ENCODE data around the gene PEX13.
A peak's percentile ranks its signal among the peaks of the same experiment; 100 is the strongest.

The PEX13 gene

DNA sequence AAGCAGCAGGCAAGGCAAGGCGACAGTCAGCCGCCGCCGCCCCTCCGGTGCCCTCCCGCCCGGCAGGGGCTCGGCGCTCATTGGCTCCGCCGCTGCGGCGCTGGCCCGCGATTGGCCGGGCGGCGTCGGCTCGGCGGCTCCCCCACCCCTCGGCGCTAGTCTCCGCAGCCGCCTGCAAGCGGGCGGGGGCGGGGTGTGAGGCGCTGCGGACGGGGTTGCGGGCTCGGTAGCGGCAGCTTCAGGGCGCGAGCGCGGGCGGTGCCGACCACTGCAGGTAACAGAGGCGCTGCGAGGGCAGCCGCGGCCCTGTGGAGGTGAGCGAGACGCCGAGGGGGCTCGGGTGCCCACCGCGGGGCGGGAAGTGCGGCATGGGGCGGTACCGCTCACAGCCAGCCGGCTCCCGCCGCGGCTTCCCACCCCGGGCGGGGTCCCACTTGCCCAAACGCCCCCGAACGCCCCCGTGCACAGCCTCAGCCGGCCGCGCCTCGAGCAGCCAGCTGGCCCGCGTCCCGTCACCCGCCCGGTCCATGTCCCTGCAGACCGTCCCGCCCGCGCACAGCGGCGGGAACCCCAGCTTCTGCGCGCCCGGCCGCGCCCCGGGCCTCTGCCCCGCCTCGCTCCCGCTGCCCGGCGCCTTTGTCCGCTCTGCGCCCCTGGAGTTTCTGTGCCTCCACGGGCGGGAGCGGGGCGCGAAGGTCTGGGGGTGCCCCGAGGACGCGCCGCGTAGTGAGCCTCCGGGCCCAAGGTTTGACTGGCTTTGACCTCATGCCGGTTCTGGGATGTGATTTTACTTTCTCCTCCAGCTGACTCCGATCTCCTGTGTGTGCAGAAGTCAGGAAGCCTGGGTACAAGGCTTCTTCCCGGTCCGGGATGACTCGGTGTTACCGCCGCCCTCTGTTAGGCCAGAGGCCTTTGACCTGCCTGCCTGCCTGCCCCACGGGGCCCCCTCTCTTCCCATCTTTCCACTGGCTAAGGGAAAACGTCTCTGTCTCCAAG lies 48.5 kb downstream of the PEX13 start, which contains the start of gene SANBR:
Gene SANBR (plus strand): TSS at position 158 of the 996 bp plus-strand sequence. CDS start 4,480 bp downstream, outside the sequence.
- H3K9me3 Mint-ChIP-seq, result no peaks in the 10 kb centered on the region
- no peaks in the 10 kb centered on the region for H3K27me3 Mint-ChIP-seq
- H3K4me1 Mint-ChIP-seq, result peaks cover 2 to 11% of the 10 kb centered on the region in 2 donors
- peak within 1 kb of the TSS; percentile 89 to 90 for H3K4me3 Mint-ChIP-seq
- peak; percentile 98 to 99 for ATAC-seq (replicated peaks)
- peaks cover 0 to 5% of the 10 kb centered on the region in 2 donors for H3K36me3 Mint-ChIP-seq
- DNase-seq, result peak; percentile 76
- peak within 1 kb of the TSS; percentile 88 for H3K27ac Mint-ChIP-seq

DNA sequence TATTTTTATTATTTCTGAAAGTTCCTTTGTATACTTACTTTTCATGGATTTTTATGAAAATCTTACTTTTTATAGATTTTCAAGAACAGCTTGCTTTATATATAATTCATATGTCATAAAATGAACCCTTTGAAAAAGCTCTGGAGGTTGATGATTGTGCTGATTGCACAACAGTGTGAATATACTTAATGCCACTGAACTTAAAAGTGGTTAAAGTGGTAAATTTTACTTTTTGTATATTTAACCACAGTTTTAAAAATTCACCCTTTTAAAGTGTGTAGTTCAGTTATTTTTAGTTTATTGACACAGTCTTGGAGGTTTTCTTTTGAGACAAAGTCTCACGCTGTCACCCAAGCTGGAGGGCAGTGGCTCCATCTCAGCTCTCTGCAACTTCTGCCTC lies 56.6 kb downstream of the PEX13 start:
- no peak overlapping the region for H3K27ac Mint-ChIP-seq

DNA sequence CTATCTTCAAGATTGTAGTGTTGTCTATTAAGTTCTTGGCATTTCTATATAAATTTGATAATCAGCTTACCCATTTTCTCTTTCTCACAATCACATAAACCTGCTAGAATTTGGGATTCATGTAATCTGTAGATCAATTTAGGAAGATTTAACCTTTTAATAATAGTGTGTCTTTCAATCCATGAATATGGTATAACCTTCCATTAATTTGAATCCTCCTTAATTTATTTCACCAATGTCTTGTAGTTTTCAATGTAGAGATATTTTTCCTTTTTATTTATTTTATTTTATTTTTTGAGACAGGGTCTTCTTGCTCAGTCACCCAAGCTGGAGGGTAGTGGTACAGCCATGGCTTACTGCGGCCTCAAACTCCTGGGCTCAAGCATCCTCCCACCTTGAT lies 68.4 kb downstream of the PEX13 start:
- H3K27me3 Mint-ChIP-seq, result no peaks in the 10 kb centered on the region
- H3K36me3 Mint-ChIP-seq, result peaks cover 0 to 4% of the 10 kb centered on the region in 2 donors
- H3K9me3 Mint-ChIP-seq, result peaks cover 0 to 2% of the 10 kb centered on the region in 2 donors
- no peak overlapping the region for H3K4me3 Mint-ChIP-seq
- no peak overlapping the region for H3K27ac Mint-ChIP-seq
- H3K4me1 Mint-ChIP-seq, result no peaks in the 10 kb centered on the region
- ATAC-seq (replicated peaks) (no peak), DNase-seq (no peak)

More for the DNA sequence above, 56.6 kb downstream of the PEX13 start:
- Mint-ChIP-seq H3K36me3 (peaks cover 8 to 10% of the 10 kb centered on the region in 2 donors), H3K9me3 (no peaks in the 10 kb centered on the region), H3K27me3 (no peaks in the 10 kb centered on the region), H3K4me1 (no peaks in the 10 kb centered on the region), H3K4me3 (no peak overlapping the region)
- DNase-seq (no peak), ATAC-seq (replicated peaks) (no peak)

- Mint-ChIP-seq H3K27ac (no peak overlapping the region), H3K27me3 (no peaks in the 10 kb centered on the region), H3K9me3 (peaks cover 0 to 2% of the 10 kb centered on the region in 2 donors), H3K4me1 (no peaks in the 10 kb centered on the region), H3K4me3 (no peak overlapping the region), H3K36me3 (peaks cover 0 to 4% of the 10 kb centered on the region in 2 donors)
- DNase-seq (no peak), ATAC-seq (replicated peaks) (no peak)
These were observed 72.3 kb downstream of the PEX13 start for GRCh38 chr2:61089797-61090196.

DNA sequence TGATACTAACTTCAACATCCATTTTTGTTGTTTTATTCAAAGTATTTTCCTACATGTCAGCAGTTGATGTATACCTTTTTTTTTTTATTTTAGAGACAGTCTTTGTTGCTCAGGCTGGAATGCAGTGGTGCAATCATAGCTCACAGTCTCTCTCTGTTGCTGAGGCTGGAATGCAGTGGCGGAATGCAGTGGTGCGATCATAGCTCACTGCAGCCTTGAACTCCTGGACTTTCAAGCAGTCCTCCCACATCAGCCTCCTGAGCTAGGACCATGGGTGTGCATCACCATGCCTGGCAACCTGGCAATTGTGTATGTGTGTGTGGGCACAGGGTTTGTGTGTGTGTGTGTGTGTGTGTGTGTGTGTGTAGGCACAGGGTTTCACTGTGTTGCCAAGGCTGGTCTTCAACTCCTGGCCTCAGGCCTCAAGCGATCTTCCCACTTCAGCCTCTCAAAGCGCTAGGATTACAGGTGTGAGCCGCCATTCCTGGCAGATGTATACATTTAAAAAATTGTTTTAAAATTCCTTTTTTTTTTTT lies 72.9 kb downstream of the PEX13 start:
- peaks cover 0 to 4% of the 10 kb centered on the region in 2 donors for H3K36me3 Mint-ChIP-seq
- H3K27ac Mint-ChIP-seq, result no peak overlapping the region
- no peak for DNase-seq
- H3K4me3 Mint-ChIP-seq, result no peak overlapping the region
- no peaks in the 10 kb centered on the region for H3K27me3 Mint-ChIP-seq
- no peak for ATAC-seq (replicated peaks)
- H3K9me3 Mint-ChIP-seq, result peaks cover 0 to 2% of the 10 kb centered on the region in 2 donors
- no peaks in the 10 kb centered on the region for H3K4me1 Mint-ChIP-seq

- Mint-ChIP-seq H3K4me3 (no peak overlapping the region), H3K36me3 (peaks cover 3 to 8% of the 10 kb centered on the region in 2 donors), H3K9me3 (peaks cover 0 to 2% of the 10 kb centered on the region in 2 donors), H3K27ac (no peak overlapping the region), H3K27me3 (no peaks in the 10 kb centered on the region), H3K4me1 (no peaks in the 10 kb centered on the region)
- no peak for ATAC-seq (replicated peaks)
- DNase-seq, result no peak
These were observed 74.0 kb downstream of the PEX13 start for GRCh38 chr2:61091485-61091884.

DNA sequence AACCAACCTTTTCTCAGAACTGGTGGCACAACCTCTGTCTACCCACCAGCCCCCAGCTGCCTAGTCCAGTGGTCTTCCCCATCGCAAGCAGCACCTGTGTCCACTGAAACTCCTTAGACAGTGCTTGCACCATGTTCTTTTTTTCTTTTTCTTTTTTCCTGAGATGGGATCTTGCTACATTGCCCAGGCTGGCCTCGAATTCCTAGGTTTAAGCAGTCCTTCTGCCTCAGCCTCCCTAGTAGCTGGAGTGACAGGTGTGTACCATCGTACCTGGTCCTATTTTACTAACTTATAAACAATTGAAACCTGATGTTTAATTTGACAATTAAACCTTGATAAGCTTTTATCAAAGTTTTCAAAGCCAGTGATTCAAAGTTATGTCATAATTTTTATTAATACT lies 78.9 kb downstream of the PEX13 start:
- H3K27ac Mint-ChIP-seq, result no peak overlapping the region
- peaks cover 3 to 5% of the 10 kb centered on the region in 2 donors for H3K36me3 Mint-ChIP-seq
- no peak for DNase-seq
- H3K9me3 Mint-ChIP-seq, result no peaks in the 10 kb centered on the region
- H3K27me3 Mint-ChIP-seq, result no peaks in the 10 kb centered on the region
- no peak for ATAC-seq (replicated peaks)
- no peaks in the 10 kb centered on the region for H3K4me1 Mint-ChIP-seq
- H3K4me3 Mint-ChIP-seq, result no peak overlapping the region

DNA sequence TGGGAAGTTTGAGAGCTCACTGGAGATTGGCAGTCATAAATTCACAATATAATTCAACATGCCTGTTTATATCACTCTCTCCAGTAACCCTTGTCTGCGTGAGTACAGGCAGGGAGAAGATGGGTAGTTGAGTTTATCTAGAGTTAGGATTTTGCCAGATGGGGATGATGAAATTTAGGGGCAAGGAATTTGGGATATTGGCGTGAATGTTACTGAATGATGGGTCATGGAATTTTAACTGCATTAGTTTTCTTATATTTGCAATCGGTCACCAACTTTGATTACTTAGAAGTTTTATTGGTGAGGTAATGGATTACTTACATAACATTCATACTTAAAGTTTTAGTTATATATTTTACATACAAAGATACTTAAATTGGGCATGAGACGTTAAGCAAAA lies 83.3 kb downstream of the PEX13 start:
- no peaks in the 10 kb centered on the region for H3K9me3 Mint-ChIP-seq
- H3K27me3 Mint-ChIP-seq, result no peaks in the 10 kb centered on the region
- no peak overlapping the region for H3K4me3 Mint-ChIP-seq
- H3K36me3 Mint-ChIP-seq, result peaks cover 4 to 8% of the 10 kb centered on the region in 2 donors
- DNase-seq (no peak), ATAC-seq (replicated peaks) (no peak)
- no peaks in the 10 kb centered on the region for H3K4me1 Mint-ChIP-seq
- H3K27ac Mint-ChIP-seq, result no peak overlapping the region

Measured in stimulated activated naive B cell treated with anti-CD40 and anti-IgM and Interleukin-4, amounts not matched to agents 10 μg/mL and 1 μg/mL and 100 μg/mL, for 72 hours (primary cell).